Anterior cingulate cortex (tissue), 58 donors: ENCODE data around the gene UCP3.

Experiments
- DNase-seq, 58 donors: peaks; one replicate each; lab custom pipeline; 2025; lab: John Stamatoyannopoulos, UW

UCP3 gene

GRCh38 chr11:74019104-74019738, 10.3 kb upstream of the UCP3 start:
- no peak for DNase-seq

GRCh38 chr11:74018331-74019005, 9.6 kb upstream of the UCP3 start:
- peak in 51 of 58 donors; percentile 8 to 84 (median 46) for DNase-seq

- DNase-seq = no peak
These were observed 8.7 kb upstream of the UCP3 start for GRCh38 chr11:74017631-74018030.

GRCh38 chr11:74015919-74016684, 7.2 kb upstream of the UCP3 start:
- no peak for DNase-seq

- peak in 1 of 58 donors; percentile 14 for DNase-seq
These were observed 6.0 kb upstream of the UCP3 start for GRCh38 chr11:74014880-74015279.

GRCh38 chr11:74013141-74013540, 4.3 kb upstream of the UCP3 start:
- DNase-seq = no peak

GRCh38 chr11:74012074-74012809, 3.4 kb upstream of the UCP3 start:
- no peak for DNase-seq

- DNase-seq = no peak
These were observed 2.6 kb upstream of the UCP3 start for GRCh38 chr11:74011360-74012073.

- DNase-seq = no peak
These were observed 1.7 kb upstream of the UCP3 start for GRCh38 chr11:74010306-74011300.

- no peak for DNase-seq
These were observed 905 bp upstream of the UCP3 start for GRCh38 chr11:74009675-74010305.

GRCh38 chr11:74009230-74009547, 304 bp upstream of the UCP3 start:
- no peak for DNase-seq

GRCh38 chr11:74007691-74008372, 1.1 kb downstream of the UCP3 start:
- DNase-seq = no peak

- no peak for DNase-seq
These were observed 2.1 kb downstream of the UCP3 start for GRCh38 chr11:74006743-74007304.

GRCh38 chr11:74005721-74006517, 3.0 kb downstream of the UCP3 start:
- no peak for DNase-seq

GRCh38 chr11:74004759-74005615, 3.9 kb downstream of the UCP3 start:
- DNase-seq = no peak
